HG03108 (cell line): ENCODE data around the gene GPN2.

Experiments
- ATAC-seq: cut with Tn5 transposase; IDR thresholded peaks from one replicate; pipeline ENCODE4 v1.9.1; 2021; ENCODE audit warnings: moderate library complexity; ENCODE audit not compliant: unreplicated experiment

The GPN2 gene

DNA sequence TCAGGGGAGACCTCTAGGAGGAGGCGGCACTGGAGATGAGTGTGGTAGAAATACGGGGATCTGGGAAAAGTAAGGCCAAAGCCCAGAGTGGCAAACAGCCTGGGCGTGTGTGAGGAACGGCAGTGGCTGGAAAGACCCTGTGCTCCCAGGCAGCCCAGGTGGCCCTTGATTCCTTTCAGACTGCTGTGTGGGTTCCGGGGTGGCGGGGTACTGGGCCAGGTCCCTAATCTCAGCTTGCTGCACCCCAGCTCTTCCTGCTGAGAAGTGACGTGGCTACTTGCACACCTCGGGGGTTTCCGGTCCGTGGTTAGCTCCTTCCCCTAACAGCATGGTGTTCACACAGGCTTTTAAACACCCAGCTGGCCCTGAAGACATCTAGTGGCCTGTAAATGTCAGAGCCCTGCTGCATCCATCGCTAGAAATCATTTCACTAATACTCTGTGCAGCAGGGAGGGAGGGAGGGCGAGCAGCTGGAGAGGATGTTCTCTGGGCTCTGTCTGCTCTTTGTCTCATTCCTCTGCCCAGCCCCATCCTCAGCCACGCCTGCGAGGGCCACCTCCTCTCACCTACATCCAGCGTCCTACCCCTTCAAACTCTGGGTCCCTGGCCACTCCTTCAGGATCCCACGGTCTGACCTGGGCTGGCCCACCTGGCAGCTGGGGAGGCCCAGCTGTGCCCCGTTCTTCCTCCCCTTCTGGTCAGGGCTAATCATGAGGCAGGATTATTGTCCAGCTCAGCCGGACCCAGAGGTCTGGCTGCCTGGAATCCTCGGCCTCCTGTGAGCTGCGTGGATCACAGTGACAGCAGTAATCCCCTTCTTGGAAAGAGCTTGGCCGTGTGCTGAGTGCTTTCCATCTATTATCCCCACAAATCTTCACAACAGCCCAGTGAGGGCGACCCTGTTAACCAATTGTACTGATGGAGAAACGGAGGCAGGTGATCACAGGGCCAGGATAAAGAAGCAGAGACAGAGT lies 56.4 kb downstream of the GPN2 start:
- ATAC-seq: peak; percentile 77

DNA sequence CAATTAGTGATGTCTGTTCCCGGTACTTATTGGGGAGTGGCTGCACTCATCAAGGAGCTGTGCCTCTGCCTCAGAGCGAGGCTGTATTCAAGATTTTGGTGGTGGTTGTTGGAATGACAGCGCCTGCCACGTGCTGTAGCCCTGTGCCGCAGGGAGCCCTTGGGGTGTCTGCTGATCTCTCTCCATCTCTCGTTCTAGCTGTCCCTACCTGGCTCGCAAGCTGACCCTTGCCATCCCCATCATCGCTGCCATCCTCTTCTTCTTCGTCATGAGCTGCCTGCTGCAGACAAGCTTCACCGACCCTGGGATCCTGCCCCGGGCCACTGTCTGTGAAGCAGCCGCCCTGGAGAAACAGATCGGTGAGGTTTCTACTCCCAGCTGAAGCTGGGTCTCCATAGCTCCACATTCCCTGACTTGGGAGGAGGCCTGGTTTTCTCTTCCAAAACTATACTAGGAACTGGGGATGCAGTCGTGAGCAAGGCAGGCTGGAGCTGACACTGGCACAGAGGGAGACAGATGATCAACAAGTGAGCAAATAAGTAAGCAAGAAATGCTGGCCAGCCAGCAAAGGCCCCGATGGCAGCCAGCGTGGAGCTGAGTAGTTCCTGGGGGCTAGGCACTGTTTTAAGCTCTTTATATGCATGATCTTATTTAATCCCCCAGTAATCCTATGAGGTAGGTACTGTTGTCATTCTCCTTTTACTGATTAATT lies 57.7 kb downstream of the GPN2 start:
- no peak for ATAC-seq

DNA sequence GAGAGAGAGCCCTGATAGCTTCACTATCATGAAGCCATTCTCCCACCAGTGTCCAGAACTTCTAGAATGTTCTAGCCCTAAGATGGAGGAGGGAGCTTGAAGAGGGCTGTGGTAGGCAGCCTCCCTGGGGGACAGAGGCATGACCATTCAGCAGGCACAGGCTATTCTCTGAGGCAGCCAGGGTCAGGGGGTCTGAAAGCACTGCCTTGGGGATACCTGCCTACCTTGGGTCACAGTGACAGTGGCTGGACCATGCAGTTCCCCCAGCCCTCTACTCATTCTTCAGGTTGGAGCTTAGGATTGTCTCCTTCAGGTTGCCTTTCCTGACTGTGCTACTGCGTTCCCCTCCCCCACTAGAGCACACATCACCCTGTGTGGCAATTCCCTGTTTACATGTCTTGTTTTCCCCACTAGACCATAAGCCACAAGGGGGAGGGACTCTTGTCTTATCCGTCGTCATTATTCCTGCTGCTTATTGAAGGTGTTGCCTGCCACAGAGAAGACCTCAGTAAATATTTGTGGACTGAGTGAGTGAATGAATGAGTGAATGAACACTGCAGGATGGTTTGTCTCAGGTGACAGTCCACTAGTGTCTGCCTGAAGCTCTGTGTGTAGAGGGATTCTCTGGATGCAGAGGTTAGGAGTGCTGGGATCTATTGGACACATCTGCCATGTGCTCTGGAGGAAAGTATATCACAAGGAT lies 58.4 kb downstream of the GPN2 start:
- no peak for ATAC-seq

DNA sequence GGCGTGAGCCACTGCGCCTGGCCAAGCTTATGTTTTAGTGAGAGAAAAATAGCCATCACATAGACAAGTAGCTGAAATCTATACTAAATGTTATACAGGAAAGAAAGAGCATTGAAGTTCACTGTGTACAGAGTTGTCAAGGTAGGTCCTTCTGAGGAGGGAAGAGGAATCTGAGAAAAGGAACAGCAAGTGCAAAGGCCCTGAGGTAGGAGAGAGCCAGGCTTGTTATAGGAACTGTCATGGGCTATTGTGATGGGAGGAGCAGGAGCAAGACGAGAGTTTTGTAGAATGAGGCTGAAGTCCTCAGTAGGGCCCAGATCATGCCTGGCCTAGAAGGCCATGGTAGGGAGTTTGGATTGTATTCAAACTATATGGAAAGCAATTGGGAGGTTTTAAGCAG lies 59.0 kb downstream of the GPN2 start:
- no peak for ATAC-seq

DNA sequence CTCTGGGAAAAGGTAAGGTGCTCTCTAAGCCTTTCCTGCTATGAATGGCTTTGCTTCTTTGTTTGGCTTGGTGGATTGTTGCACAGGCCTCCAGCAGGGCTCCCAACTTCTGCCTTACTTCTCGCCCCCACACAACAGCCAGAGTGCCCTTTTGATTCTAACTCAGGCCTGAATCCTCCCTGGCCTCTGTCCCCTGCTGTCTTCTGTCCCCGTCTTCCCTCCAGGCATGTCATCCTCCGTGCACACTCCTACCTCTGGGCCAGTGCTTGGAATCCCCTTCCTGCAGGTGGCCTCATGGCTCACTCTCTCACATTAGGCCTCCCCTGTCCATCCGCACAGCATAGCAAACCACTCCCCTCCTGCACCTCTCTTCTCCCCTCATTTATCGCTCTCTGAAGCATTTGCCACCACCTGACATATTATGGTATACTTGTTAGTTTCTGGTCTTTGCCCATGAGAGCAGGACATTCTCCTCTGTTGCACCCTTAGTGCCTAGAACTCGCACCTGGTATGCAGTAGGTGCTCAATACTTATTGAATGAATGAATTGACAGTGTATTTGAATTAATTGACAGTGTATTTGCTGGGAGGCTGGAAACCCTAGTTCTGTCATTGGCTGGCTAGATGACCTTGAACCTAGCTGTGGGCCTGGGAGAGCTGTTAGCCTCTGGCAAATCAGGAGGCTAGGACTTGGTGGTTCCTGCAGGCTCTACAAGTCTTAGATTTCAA lies 60.7 kb downstream of the GPN2 start:
- ATAC-seq: no peak

DNA sequence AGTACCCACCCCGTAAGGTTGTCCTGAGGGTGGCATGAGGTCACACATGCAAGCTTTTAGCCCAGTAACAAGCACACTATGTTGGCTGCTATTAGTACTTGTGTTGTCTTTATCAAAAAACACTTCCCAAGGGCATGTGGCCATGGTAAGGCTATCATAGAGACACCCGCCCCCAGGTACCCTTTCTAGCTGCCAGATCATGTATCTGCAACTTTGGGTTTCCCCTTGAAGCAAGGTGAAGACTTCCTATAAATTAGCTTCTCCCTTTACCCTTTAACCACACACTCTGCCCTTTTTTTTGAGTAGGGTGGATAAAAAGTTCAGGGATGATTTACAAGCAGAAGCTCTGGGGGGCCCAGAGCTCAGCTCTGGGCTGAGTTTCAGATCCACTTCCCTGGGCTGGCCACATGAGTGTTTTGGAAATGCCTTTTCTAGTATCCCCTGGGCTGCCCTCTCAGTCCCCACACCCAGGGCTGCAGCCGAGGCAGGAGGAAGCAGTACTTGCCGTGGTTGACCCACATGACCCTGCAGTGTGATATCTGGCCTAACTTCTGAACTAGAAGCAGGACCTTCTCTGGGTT lies 61.6 kb downstream of the GPN2 start:
- no peak for ATAC-seq

DNA sequence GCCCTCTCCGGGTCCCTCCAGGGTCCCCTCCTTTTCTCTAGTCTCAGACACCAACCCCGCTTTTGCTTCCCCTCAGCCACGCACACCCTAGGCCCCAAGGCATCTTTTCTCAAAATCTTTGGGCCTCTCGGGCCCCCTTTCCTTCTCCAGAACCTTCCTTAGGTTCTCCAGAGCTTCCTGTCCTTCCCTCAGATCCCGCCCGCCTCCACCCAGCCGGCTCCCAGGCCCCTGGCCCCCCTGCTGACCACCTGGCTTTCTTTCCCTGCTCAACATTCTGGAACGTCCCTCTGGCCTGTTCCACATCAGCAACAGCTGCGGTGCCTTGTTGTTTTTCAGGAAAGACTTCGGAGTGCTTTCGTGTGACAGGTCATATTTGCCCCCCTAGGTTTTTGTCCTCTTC lies 62.4 kb downstream of the GPN2 start:
- ATAC-seq: no peak

DNA sequence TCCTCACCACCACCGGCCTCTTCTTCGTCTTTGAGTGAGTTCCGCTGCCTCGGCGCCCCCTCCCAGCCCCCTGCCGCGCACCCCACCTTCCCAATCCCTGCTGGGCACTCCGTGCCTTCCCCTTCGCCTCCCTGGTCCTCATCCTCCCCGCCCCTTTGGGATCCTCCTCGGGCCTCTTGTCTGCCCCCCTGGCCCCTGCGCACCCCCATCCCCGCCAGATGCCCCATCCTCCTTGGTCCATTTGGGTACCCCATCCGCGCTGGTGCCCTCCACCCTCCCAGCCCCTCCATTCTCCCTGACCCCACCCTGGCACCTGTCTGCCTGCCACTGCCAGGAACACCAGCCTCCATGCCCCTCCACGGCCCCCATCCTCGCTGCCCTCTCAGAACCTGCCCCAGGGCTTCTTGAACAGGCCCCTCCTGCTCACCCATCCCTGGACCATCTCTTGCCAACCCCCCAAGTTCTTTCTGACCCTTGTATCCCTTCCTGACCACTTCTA lies 62.9 kb downstream of the GPN2 start:
- ATAC-seq: no peak

DNA sequence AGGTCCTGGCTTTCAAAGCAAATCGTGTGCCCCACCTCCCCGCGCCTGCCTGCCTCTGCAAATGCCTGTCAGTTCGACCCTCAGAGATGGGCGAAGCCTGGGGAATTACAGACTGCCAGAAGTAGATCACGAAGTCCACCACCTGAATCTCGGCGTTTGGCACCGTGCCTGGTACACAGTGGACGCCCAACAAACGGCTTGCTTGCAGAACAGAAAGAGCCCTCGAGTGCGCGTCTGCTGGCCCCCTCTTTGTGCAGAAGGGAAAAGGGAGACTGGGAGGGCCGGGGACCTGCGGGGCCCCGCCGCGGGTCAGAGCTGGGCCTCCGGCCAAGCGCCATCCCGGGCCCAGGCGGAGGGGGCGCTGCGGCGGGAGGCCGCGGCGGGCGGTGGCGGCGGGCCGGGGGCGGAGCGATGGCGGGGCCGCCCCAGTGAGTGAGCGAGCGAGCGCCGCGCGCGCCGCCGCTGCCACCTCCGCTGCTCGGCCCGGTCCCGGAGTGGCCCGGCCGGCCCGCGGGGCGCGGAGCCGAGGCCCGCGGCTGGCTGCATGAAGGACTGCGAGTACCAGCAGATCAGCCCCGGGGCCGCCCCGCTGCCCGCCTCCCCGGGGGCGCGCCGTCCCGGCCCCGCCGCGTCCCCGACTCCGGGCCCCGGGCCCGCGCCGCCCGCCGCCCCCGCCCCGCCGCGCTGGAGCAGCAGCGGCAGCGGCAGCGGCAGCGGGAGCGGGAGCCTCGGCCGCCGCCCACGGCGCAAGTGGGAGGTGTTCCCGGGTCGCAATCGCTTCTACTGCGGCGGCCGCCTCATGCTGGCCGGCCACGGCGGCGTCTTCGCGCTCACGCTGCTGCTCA lies 63.6 kb downstream of the GPN2 start, which contains the start of gene ZDHHC18:
Gene ZDHHC18, plus strand, starts transcription at position 428 of the 845 bp plus-strand sequence. Its CDS starts 117 bp downstream, at position 545.
- peak; percentile 62 for ATAC-seq
